GM12875 (cell line): Measurements from ENCODE around the gene CGB8.
"Not testable (repeated sequence)": the region's sequence is repeated elsewhere in the genome, so short reads cannot be mapped to it uniquely, and the experiment has no call there.

Source experiments
- H3K4me3 ChIP-seq: one replicate; pipeline ENCODE4 v1.5.1; 2011; ENCODE audit warnings: low read depth, low read length, control low read depth
- TF ChIP-seq, protein P1 (sequence below): IDR thresholded peaks from 2 replicates; pipeline ENCODE4 v1.5.1; 2011; ENCODE audit warnings: low read depth, mild to moderate bottlenecking, control low read depth, inconsistent platforms, low read length, moderate library complexity, borderline replicate concordance; ENCODE audit not compliant: insufficient read depth

The CGB8 gene

DNA sequence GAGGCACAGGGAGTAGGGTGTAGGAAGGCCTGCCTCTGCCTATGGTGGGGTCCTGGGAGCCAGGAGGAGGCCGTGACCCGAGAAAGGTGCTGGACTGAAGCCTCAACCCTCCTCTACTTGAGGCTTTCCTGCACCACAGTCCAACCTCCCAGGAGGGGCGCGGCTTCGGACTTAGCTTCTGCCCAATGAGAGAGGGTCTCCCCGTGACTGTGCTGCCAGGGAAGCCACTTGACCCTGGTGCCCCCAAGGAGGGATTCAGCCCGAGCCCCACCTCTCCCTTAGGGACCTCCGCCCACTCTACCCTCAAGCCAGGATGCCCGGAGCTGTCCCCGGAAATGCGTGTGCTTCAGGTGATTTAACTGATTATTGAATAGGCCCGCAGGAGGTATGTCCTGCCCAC is at the start of gene CGB8:
Gene CGB8, minus strand, starts transcription at position 101 of the 400 bp plus-strand sequence. CDS start 372 bp downstream, outside the sequence.
- not testable (repeated sequence) for H3K4me3 ChIP-seq

GRCh38 chr19:49097453-49098288 is 48.8 kb upstream of the CGB8 start:
- TF ChIP-seq, protein P1, sequence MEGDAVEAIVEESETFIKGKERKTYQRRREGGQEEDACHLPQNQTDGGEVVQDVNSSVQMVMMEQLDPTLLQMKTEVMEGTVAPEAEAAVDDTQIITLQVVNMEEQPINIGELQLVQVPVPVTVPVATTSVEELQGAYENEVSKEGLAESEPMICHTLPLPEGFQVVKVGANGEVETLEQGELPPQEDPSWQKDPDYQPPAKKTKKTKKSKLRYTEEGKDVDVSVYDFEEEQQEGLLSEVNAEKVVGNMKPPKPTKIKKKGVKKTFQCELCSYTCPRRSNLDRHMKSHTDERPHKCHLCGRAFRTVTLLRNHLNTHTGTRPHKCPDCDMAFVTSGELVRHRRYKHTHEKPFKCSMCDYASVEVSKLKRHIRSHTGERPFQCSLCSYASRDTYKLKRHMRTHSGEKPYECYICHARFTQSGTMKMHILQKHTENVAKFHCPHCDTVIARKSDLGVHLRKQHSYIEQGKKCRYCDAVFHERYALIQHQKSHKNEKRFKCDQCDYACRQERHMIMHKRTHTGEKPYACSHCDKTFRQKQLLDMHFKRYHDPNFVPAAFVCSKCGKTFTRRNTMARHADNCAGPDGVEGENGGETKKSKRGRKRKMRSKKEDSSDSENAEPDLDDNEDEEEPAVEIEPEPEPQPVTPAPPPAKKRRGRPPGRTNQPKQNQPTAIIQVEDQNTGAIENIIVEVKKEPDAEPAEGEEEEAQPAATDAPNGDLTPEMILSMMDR: peak; percentile 98
- no peak overlapping the region for H3K4me3 ChIP-seq

GRCh38 chr19:49094505-49095482 is 45.9 kb upstream of the CGB8 start:
- TF ChIP-seq, protein P1: no peak
- H3K4me3 ChIP-seq: no peak overlapping the region

- TF ChIP-seq, protein P1: no peak
- no peak overlapping the region for H3K4me3 ChIP-seq
These were observed 43.8 kb upstream of the CGB8 start for GRCh38 chr19:49092686-49093085.

GRCh38 chr19:49091391-49092038 is 42.6 kb upstream of the CGB8 start:
- H3K4me3 ChIP-seq: no peak overlapping the region
- TF ChIP-seq, protein P1: no peak

DNA sequence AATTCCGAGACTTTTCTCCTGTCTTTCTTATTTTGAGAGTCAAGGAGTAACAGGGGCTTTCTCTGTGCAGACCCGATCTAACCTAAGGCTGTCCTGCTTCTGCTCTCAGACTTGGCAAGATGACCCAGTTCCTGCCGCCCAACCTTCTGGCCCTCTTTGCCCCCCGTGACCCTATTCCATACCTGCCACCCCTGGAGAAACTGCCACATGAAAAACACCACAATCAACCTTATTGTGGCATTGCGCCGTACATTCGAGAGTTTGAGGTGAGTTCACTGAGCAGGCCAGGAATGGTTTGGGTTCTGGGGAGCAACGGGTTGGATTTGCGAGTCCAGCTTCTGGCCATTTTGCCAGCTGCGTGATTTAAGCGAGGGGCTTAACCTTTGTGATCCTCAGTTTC is 37.4 kb upstream of the CGB8 start:
- TF ChIP-seq, protein P1: no peak
- peak overlapping the region; percentile 100 for H3K4me3 ChIP-seq

- H3K4me3 ChIP-seq: peak overlapping the region; percentile 100
- TF ChIP-seq, protein P1: no peak
These were observed 36.9 kb upstream of the CGB8 start for GRCh38 chr19:49085868-49086232.
